Lower leg skin (tissue), 4 donors: ENCODE results near the gene FGD1. TPM values are rescaled to one million over a fixed set of nuclear protein-coding genes. Genes with fewer than 3 reads are reported as not detected.
A peak's percentile ranks its signal among the peaks of the same experiment; 100 is the strongest.

ENCODE experiments used
- DNase-seq, 2 donors: peaks; one replicate each; pipeline ENCODE4 v3.0.0-alpha.2; 2019; ENCODE audit warnings: low spot score in 2 of 2
- H3K4me3 ChIP-seq: fragments of 200-600 bp; sonication (generic); 2 replicates; pipeline ENCODE4 v1.5.1; 2017; ENCODE audit warnings: mild to moderate bottlenecking, low read depth; ENCODE audit not compliant: poor library complexity, severe bottlenecking
- CTCF ChIP-seq, 3 donors: fragments of 450-650 bp; IDR thresholded peaks; one replicate each; pipeline ENCODE4 v1.5.1; 2016; ENCODE audit warnings: antibody characterized with exemption in 3 of 3, mild to moderate bottlenecking in 3 of 3, moderate library complexity in 2 of 3
- POLR2A ChIP-seq, 2 donors: fragments of 450-650 bp; IDR thresholded peaks; one replicate each; pipeline ENCODE4 v1.6.1; 2016 to 2017; ENCODE audit warnings: antibody characterized with exemption in 2 of 2, mild to moderate bottlenecking in 1 of 2, moderate library complexity in 1 of 2
- WGBS, 2 donors: methylation state at CpG; one replicate each; pipeline ENCODE4 v1.1.5; 2018; 5-methylcytosine and 5-hydroxymethylcytosine counted together
- intact Hi-C: fragments of 100-400 bp; cut with DNase I; formaldehyde crosslinking; loops from one replicate; pipeline ENCODE4 v1.15.0; 2023; ENCODE audit warnings: low total_unique reads
- total RNA-seq, 4 donors: library from RNA; depleted of rRNA; stranded (reverse); fragments of >200 nt; gene quantifications; one replicate each; pipeline ENCODE4 v1.1.0, GENCODE V29; 2016

FGD1 gene
- total RNA-seq, 4 donors from 2014 or later, result 5.3 to 7.1 (median 6.7) TPM

DNA sequence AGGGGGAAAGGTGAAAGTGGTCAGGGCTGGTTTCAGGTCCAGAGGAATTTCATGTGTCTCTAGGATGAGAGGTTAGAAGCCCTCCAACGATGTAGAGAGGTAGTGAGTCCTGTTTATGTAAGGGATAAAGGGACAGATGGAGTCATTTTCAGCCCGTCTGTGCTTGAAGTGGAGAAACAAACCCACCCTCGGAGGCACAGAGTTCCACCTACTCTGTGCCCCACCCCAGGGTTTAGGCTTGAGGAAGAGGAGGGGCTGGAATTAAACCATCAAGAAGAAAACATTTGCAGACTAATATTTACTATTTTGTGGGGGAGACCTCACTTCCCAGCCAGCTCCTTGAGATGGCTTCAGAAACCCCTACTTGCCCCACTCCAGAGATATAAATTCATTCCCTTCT is 33.1 kb upstream of the FGD1 start:
- WGBS, 2 donors, result 45 to 53% methylated on average over 3 of the region's 3 CpGs

GRCh38 chrX:54509400-54509799 is 13.4 kb upstream of the FGD1 start:
- WGBS, 2 donors, result 58 to 70% methylated on average over 4 of the region's 4 CpGs
- no peak for DNase-seq
- intact Hi-C loops, result no loop called here
- TF ChIP-seq CTCF (IDR thresholded peaks at IDR 0.05) (no peak), POLR2A (IDR thresholded peaks at IDR 0.05) (no peak)
- no peak overlapping the region for H3K4me3 ChIP-seq

More for the DNA sequence above, 33.1 kb upstream of the FGD1 start:
- intact Hi-C loops, result loop anchor here (10.0 kb wide), 1 partner anchor 64 kb away; no protein-coding TSS in a partner anchor
- DNase-seq, result no peak
- TF ChIP-seq CTCF (IDR thresholded peaks at IDR 0.05) (no peak), POLR2A (IDR thresholded peaks at IDR 0.05) (no peak)
- H3K4me3 ChIP-seq, result no peak overlapping the region

DNA sequence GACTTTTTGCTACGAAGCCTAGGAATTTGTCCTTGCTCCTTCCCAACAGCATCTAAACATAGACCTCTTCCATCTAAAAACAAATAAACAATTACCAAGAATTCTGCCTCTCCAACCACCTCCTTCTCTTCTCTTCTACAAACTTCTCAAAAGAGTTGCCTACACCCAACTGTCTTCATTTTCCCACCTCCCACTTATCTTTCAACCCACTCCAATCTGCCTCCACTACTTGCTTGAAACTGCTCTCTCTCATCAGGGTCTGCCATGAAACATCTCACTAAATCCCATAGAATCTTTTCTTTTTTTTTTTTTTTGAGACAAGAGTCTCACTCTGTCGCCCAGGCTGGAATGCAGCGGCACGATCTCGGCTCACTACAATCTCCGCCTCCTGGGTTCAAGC is 902 bp upstream of the FGD1 start:
- WGBS, 2 donors, result 82 to 88% methylated on average over 6 of the region's 6 CpGs
- DNase-seq, result no peak
- no peak for TF ChIP-seq POLR2A (IDR thresholded peaks at IDR 0.05)
- no peak for TF ChIP-seq CTCF (IDR thresholded peaks at IDR 0.05)
- intact Hi-C loops, result no loop called here
- no peak overlapping the region for H3K4me3 ChIP-seq

GRCh38 chrX:54496517-54496852 is 451 bp upstream of the FGD1 start:
- WGBS, 2 donors, result 24 to 67% methylated on average over 5 of the region's 5 CpGs
- intact Hi-C loops, result no loop called here
- no peak for DNase-seq
- H3K4me3 ChIP-seq, result no peak overlapping the region
- TF ChIP-seq POLR2A (IDR thresholded peaks at IDR 0.05) (no peak), CTCF (IDR thresholded peaks at IDR 0.05) (no peak)

- H3K4me3 ChIP-seq, result peak overlapping the region; percentile 47
- peak in 1 of 2 donors; percentile 15 for DNase-seq
- TF ChIP-seq POLR2A (IDR thresholded peaks at IDR 0.05), result no peak
- no peak for TF ChIP-seq CTCF (IDR thresholded peaks at IDR 0.05)
- intact Hi-C loops, result no loop called here
- 0 to 29% methylated on average over 11 to 64 of the region's 86 CpGs for WGBS, 2 donors
Observed at GRCh38 chrX:54494989-54495813, 833 bp downstream of the FGD1 start.
